ENCODE results near the gene ASB16.
A peak's percentile ranks its signal among the peaks of the same experiment; 100 is the strongest.

ASB16 gene

GRCh38 chr17:44205962-44206824 is 35.7 kb downstream of the ASB16 start:
- H3K4me3 ChIP-seq (replicated peaks in 1 of 2; ENCODE audit: low read depth in 2 of 2, low read length in 2 of 2), result no peak overlapping the region
- TF ChIP-seq CTCF (IDR thresholded peaks at IDR 0.05; ENCODE audit: low read depth, low read length), result peak; percentile 23
- no peak for DNase-seq (ENCODE audit: low read depth in 2 of 2)

DNA sequence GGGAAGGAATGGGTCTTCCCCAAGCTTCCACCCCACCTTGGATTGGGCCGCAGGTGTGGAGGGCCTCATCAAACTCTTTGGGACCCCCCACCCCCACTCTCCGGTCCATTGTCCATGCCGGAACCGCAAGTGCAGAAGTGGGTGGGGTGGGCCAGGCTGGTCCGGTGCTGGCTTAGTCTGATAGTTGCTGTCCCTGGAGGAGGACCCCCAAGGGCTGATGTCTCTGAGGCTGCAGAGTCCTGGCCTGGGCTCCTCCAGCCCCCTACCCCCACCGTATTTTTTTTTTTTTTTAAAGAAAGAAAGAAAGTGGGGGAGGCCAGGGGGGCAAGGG is 36.3 kb downstream of the ASB16 start:
- no peak overlapping the region for H3K4me3 ChIP-seq (replicated peaks in 1 of 2; ENCODE audit: low read depth in 2 of 2, low read length in 2 of 2)
- DNase-seq (ENCODE audit: low read depth in 2 of 2), result no peak
- no peak for TF ChIP-seq CTCF (IDR thresholded peaks at IDR 0.05; ENCODE audit: low read depth, low read length)

GRCh38 chr17:44207319-44207718 is 36.8 kb downstream of the ASB16 start:
- no peak for TF ChIP-seq CTCF (IDR thresholded peaks at IDR 0.05; ENCODE audit: low read depth, low read length)
- no peak for DNase-seq (ENCODE audit: low read depth in 2 of 2)

DNA sequence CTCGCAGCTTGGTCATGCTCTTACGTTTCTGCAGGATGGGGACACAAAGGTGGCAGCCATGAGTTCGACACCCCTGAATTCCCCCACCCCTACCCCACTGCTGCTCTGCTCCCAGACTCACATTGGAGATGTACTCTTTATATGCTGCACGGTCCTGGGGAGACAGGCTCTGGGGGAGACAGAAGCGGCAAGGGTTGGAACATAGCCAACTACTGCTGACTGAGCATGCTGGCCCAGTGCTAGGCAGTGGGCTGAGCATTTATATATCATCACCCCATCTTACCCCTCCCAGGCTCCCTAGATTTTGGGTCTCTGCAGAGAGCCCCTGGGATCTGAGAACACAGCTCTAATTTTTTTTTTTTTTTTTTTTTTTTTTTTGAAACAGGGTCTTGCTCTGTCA is 37.2 kb downstream of the ASB16 start:
- no peak overlapping the region for H3K4me3 ChIP-seq (replicated peaks in 1 of 2; ENCODE audit: low read depth in 2 of 2, low read length in 2 of 2)
- no peak for TF ChIP-seq CTCF (IDR thresholded peaks at IDR 0.05; ENCODE audit: low read depth, low read length)
- DNase-seq (ENCODE audit: low read depth in 2 of 2), result no peak

More at GRCh38 chr17:44207319-44207718, 36.8 kb downstream of the ASB16 start:
- H3K4me3 ChIP-seq (replicated peaks in 1 of 2; ENCODE audit: low read depth in 2 of 2, low read length in 2 of 2), result no peak overlapping the region

GRCh38 chr17:44209786-44210341 is 39.4 kb downstream of the ASB16 start:
- H3K4me3 ChIP-seq (replicated peaks in 1 of 2; ENCODE audit: low read depth in 2 of 2, low read length in 2 of 2), result no peak overlapping the region
- no peak for DNase-seq (ENCODE audit: low read depth in 2 of 2)
- TF ChIP-seq CTCF (IDR thresholded peaks at IDR 0.05; ENCODE audit: low read depth, low read length), result no peak

DNA sequence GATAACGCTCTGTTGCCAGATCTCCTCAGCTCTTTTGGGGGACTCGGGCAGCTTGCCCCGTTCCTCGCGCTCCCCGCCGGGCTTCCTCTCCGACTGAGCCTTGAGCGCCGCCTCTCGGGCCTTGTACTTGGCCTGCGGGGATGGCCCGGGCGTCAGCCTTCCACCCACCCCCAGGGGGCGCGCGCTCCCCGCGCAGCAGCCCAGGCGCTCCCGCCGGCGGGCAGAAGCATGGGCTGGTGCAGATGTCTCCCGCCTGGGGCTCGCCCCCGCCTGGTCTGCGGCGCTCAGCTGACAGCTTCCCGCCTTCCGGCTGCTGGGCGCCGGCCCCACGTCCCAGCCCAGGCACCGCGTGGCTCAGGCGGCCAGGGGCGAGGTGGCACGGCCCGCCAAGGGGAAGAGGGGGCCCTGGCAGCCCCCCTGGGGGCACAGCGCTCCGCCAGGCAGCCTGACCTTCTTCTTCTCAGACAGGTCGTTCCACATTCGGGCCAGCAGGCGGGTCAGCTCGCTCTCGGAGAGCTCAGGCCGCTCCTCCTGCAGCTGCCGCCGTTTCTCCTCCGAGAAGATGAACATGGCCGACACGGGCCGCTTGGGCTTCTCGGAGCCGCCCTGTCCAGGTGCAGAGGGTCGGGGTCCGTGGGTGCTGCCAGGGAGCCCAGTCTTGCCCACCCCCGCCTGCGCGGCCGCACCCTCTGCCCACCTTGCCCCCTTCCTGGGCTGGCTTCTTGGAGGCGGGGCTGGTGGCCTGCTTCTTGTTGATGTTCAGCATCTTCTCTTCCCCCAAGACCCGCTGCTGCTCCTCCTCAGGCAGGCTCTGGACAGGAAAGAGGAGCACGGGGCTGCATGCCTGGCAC is 40.1 kb downstream of the ASB16 start:
- DNase-seq (ENCODE audit: low read depth in 2 of 2), result peak; percentile 86 to 93
- peak; percentile 77 for TF ChIP-seq CTCF (IDR thresholded peaks at IDR 0.05; ENCODE audit: low read depth, low read length)
- H3K4me3 ChIP-seq (replicated peaks in 1 of 2; ENCODE audit: low read depth in 2 of 2, low read length in 2 of 2), result no peak overlapping the region

Data from cardiac fibroblast (primary cell).